ENCODE results near the gene TEX53.

GRCh38 chr9:114619191-114619761, 38.3 kb downstream of the TEX53 start:
- no peak for TF ChIP-seq CTCF (IDR thresholded peaks at IDR 0.05)
- no peak for TF ChIP-seq POLR2A (IDR thresholded peaks at IDR 0.05)
